Measurements from ENCODE around the gene RNF38.
"Not testable (repeated sequence)": the region's sequence is repeated elsewhere in the genome, so short reads cannot be mapped to it uniquely, and the experiment has no call there.

RNF38 gene

GRCh38 chr9:36399980-36400331 is at the start of gene RNF38:
RNF38 (minus strand) TSS chr9:36400269; CDS start chr9:36400108, 161 bp downstream.
- DNase-seq (ENCODE audit: low spot score): no peak

GRCh38 chr9:36448555-36448954 is 48.5 kb upstream of the RNF38 start:
- not testable (repeated sequence) for DNase-seq (ENCODE audit: low spot score)

- DNase-seq (ENCODE audit: low spot score): no peak
These were observed 47.9 kb upstream of the RNF38 start for GRCh38 chr9:36448017-36448416.

GRCh38 chr9:36446678-36447077 is 46.6 kb upstream of the RNF38 start:
- not testable (repeated sequence) for DNase-seq (ENCODE audit: low spot score)

GRCh38 chr9:36445800-36446361 is 45.8 kb upstream of the RNF38 start:
- no peak for DNase-seq (ENCODE audit: low spot score)

- no peak for DNase-seq (ENCODE audit: low spot score)
These were observed 44.1 kb upstream of the RNF38 start for GRCh38 chr9:36444203-36444602.

- DNase-seq (ENCODE audit: low spot score): no peak
These were observed 43.5 kb upstream of the RNF38 start for GRCh38 chr9:36443581-36443980.

GRCh38 chr9:36442710-36443109 is 42.6 kb upstream of the RNF38 start:
- DNase-seq (ENCODE audit: low spot score): no peak

- DNase-seq (ENCODE audit: low spot score): no peak
These were observed 41.9 kb upstream of the RNF38 start for GRCh38 chr9:36441966-36442365.

- DNase-seq (ENCODE audit: low spot score): no peak
These were observed 38.6 kb upstream of the RNF38 start for GRCh38 chr9:36438536-36439236.

GRCh38 chr9:36437790-36438189 is 37.7 kb upstream of the RNF38 start:
- no peak for DNase-seq (ENCODE audit: low spot score)

- DNase-seq (ENCODE audit: low spot score): no peak
These were observed 36.8 kb upstream of the RNF38 start for GRCh38 chr9:36436909-36437308.

GRCh38 chr9:36433386-36433785 is 33.3 kb upstream of the RNF38 start:
- no peak for DNase-seq (ENCODE audit: low spot score)

- no peak for DNase-seq (ENCODE audit: low spot score)
These were observed 31.0 kb upstream of the RNF38 start for GRCh38 chr9:36431078-36431477.

GRCh38 chr9:36426945-36427344 is 26.9 kb upstream of the RNF38 start:
- DNase-seq (ENCODE audit: low spot score): no peak

GRCh38 chr9:36426348-36426747 is 26.3 kb upstream of the RNF38 start:
- no peak for DNase-seq (ENCODE audit: low spot score)

GRCh38 chr9:36424289-36425055 is 24.4 kb upstream of the RNF38 start:
- no peak for DNase-seq (ENCODE audit: low spot score)

GRCh38 chr9:36423206-36423605 is 23.1 kb upstream of the RNF38 start:
- peak; percentile 27 for DNase-seq (ENCODE audit: low spot score)

- DNase-seq (ENCODE audit: low spot score): no peak
These were observed 16.8 kb upstream of the RNF38 start for GRCh38 chr9:36416890-36417289.

GRCh38 chr9:36415822-36416525 is 15.9 kb upstream of the RNF38 start:
- DNase-seq (ENCODE audit: low spot score): no peak

GRCh38 chr9:36411410-36411809 is 11.3 kb upstream of the RNF38 start:
- not testable (repeated sequence) for DNase-seq (ENCODE audit: low spot score)

GRCh38 chr9:36409076-36409475 is 9.0 kb upstream of the RNF38 start:
- not testable (repeated sequence) for DNase-seq (ENCODE audit: low spot score)
